ENCODE results near the gene BICRA. TPM values are rescaled to one million over a fixed set of nuclear protein-coding genes. Genes with fewer than 3 reads are reported as not detected.

The BICRA gene
- total RNA-seq, 1 experiment from 2014 or later, result 24.4 TPM

GRCh38 chr19:47675271-47675670, 66.3 kb downstream of the BICRA start:
- no peaks in the 10 kb centered on the region for H3K4me1 Mint-ChIP-seq (ENCODE audit: low read depth, unreplicated experiment)
- H3K4me3 Mint-ChIP-seq (ENCODE audit: low read depth, unreplicated experiment), result no peak overlapping the region
- no peak overlapping the region for H3K27ac Mint-ChIP-seq (ENCODE audit: unreplicated experiment)
- no peak for TF ChIP-seq CTCF (IDR thresholded peaks at IDR 0.05; ENCODE audit: unreplicated experiment)
- intact Hi-C loops (cut with micrococcal nuclease; ENCODE audit: unreplicated experiment), result no loop called here
- peaks cover 5% of the 10 kb centered on the region for H3K36me3 Mint-ChIP-seq (ENCODE audit: insufficient read depth, unreplicated experiment)
- no TSS peak for BruUV-seq (replicated peaks)
- CTCF ChIA-PET, result no interaction called here
- no peaks in the 10 kb centered on the region for H3K9me3 Mint-ChIP-seq (ENCODE audit: low read depth, unreplicated experiment)
- H3K27me3 Mint-ChIP-seq (ENCODE audit: unreplicated experiment), result no peaks in the 10 kb centered on the region
- no peak for DNase-seq

GRCh38 chr19:47675859-47676258, 66.9 kb downstream of the BICRA start:
- no TSS peak for BruUV-seq (replicated peaks)
- Mint-ChIP-seq H3K4me1 (ENCODE audit: low read depth, unreplicated experiment) (no peaks in the 10 kb centered on the region), H3K27ac (ENCODE audit: unreplicated experiment) (no peak overlapping the region), H3K36me3 (ENCODE audit: insufficient read depth, unreplicated experiment) (no peaks in the 10 kb centered on the region), H3K27me3 (ENCODE audit: unreplicated experiment) (no peaks in the 10 kb centered on the region), H3K4me3 (ENCODE audit: low read depth, unreplicated experiment) (no peak overlapping the region), H3K9me3 (ENCODE audit: low read depth, unreplicated experiment) (no peaks in the 10 kb centered on the region)
- DNase-seq, result no peak
- TF ChIP-seq CTCF (IDR thresholded peaks at IDR 0.05; ENCODE audit: unreplicated experiment), result no peak
- intact Hi-C loops (cut with micrococcal nuclease; ENCODE audit: unreplicated experiment), result no loop called here
- CTCF ChIA-PET, result interaction anchor here (0.6 kb wide), 2 partner anchors 23 to 494 kb away, joined by 6 to 7 read pairs; no protein-coding TSS in a partner anchor

GRCh38 chr19:47676811-47677210, 67.9 kb downstream of the BICRA start:
- CTCF ChIA-PET, result no interaction called here
- Mint-ChIP-seq H3K36me3 (ENCODE audit: insufficient read depth, unreplicated experiment) (peaks cover 7% of the 10 kb centered on the region), H3K9me3 (ENCODE audit: low read depth, unreplicated experiment) (no peaks in the 10 kb centered on the region), H3K27me3 (ENCODE audit: unreplicated experiment) (no peaks in the 10 kb centered on the region), H3K27ac (ENCODE audit: unreplicated experiment) (no peak overlapping the region), H3K4me1 (ENCODE audit: low read depth, unreplicated experiment) (no peaks in the 10 kb centered on the region), H3K4me3 (ENCODE audit: low read depth, unreplicated experiment) (no peak overlapping the region)
- intact Hi-C loops (cut with micrococcal nuclease; ENCODE audit: unreplicated experiment), result no loop called here
- TF ChIP-seq CTCF (IDR thresholded peaks at IDR 0.05; ENCODE audit: unreplicated experiment), result no peak
- no TSS peak for BruUV-seq (replicated peaks)
- no peak for DNase-seq

DNA sequence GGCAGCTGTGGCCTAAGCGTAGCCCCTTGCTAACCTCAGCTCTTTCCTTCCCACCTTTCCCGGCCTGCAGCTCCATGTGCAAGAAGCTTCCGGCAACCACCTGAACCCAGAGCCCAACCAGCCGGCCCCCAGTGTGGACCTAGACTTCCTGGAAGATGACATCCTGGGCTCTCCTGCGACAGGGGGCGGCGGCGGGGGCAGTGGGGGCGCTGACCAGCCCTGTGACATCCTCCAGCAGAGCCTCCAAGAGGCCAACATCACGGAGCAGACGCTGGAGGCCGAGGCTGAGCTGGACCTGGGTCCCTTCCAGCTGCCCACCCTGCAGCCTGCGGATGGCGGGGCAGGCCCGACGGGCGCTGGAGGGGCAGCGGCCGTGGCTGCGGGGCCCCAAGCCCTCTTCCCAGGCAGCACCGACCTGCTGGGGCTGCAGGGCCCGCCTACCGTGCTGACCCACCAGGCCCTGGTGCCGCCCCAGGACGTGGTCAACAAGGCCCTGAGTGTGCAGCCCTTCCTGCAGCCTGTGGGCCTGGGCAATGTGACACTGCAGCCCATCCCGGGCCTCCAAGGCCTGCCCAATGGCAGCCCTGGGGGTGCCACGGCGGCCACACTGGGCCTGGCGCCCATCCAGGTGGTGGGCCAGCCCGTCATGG, 70.4 kb downstream of the BICRA start:
- peaks cover 13% of the 10 kb centered on the region for H3K36me3 Mint-ChIP-seq (ENCODE audit: insufficient read depth, unreplicated experiment)
- H3K27ac Mint-ChIP-seq (ENCODE audit: unreplicated experiment), result no peak overlapping the region
- H3K27me3 Mint-ChIP-seq (ENCODE audit: unreplicated experiment), result no peaks in the 10 kb centered on the region
- BruUV-seq (replicated peaks), result no TSS peak
- H3K4me3 Mint-ChIP-seq (ENCODE audit: low read depth, unreplicated experiment), result no peak overlapping the region
- DNase-seq, result no peak
- H3K4me1 Mint-ChIP-seq (ENCODE audit: low read depth, unreplicated experiment), result no peaks in the 10 kb centered on the region
- intact Hi-C loops (cut with micrococcal nuclease; ENCODE audit: unreplicated experiment), result no loop called here
- CTCF ChIA-PET, result no interaction called here
- H3K9me3 Mint-ChIP-seq (ENCODE audit: low read depth, unreplicated experiment), result no peaks in the 10 kb centered on the region
- TF ChIP-seq CTCF (IDR thresholded peaks at IDR 0.05; ENCODE audit: unreplicated experiment), result no peak
